MM.1S (cell line): ENCODE results near the gene CARS2.

Source experiments
- DNase-seq: peaks from one replicate; pipeline ENCODE4 v3.0.0-alpha.2; 2015
- H2AFZ ChIP-seq: fragments of 300-600 bp; sonication (generic); 2 replicates; pipeline ENCODE4 v1.6.0; 2016; ENCODE audit warnings: antibody characterized with exemption, low read length
- H3F3A ChIP-seq: fragments of 300-600 bp; sonication (generic); 2 replicates; pipeline ENCODE4 v1.6.1; 2016; ENCODE audit warnings: mild to moderate bottlenecking, antibody characterized with exemption, low read length, moderate library complexity, mixed read lengths; ENCODE audit not compliant: insufficient read depth
- H3K27ac ChIP-seq: fragments of 300-600 bp; sonication (generic); 2 replicates; pipeline ENCODE4 v1.5.1; 2016; ENCODE audit warnings: mild to moderate bottlenecking, low read length
- H3K27me3 ChIP-seq: fragments of 300-600 bp; sonication (generic); replicated peaks from 2 replicates; pipeline ENCODE4 v1.6.0; 2016; ENCODE audit warnings: low read length; ENCODE audit not compliant: insufficient read depth
- H3K36me3 ChIP-seq: fragments of 300-600 bp; sonication (generic); replicated peaks from 2 replicates; pipeline ENCODE4 v1.6.1; 2016; ENCODE audit warnings: mild to moderate bottlenecking, low read length, mixed read lengths; ENCODE audit not compliant: insufficient read depth
- H3K4me1 ChIP-seq: fragments of 300-600 bp; sonication (generic); 2 replicates; pipeline ENCODE4 v1.6.1; 2016; ENCODE audit warnings: low read length, mixed read lengths
- H3K4me2 ChIP-seq: fragments of 300-600 bp; sonication (generic); 2 replicates; pipeline ENCODE4 v1.6.0; 2016; ENCODE audit warnings: low read depth, low read length
- H3K4me3 ChIP-seq: fragments of 300-600 bp; sonication (generic); 2 replicates; pipeline ENCODE4 v1.5.1; 2016; ENCODE audit warnings: low read length, mixed read lengths
- H3K79me2 ChIP-seq: fragments of 300-600 bp; sonication (generic); 2 replicates; pipeline ENCODE4 v1.6.1; 2016; ENCODE audit warnings: mixed run types, low read length, mixed read lengths
- H3K9ac ChIP-seq: fragments of 300-600 bp; sonication (generic); 2 replicates; pipeline ENCODE4 v1.6.1; 2016; ENCODE audit warnings: low read length, mixed read lengths
- H3K9me2 ChIP-seq: fragments of 300-600 bp; sonication (generic); replicated peaks from 2 replicates; pipeline ENCODE4 v1.6.1; 2016; ENCODE audit warnings: mild to moderate bottlenecking, low read length, mixed read lengths; ENCODE audit not compliant: insufficient read depth
- H3K9me3 ChIP-seq: fragments of 300-600 bp; sonication (generic); replicated peaks from 2 replicates; pipeline ENCODE4 v1.6.1; 2016; ENCODE audit warnings: mild to moderate bottlenecking, low read length, mixed read lengths; ENCODE audit not compliant: insufficient read depth
- H4K20me1 ChIP-seq: fragments of 300-600 bp; sonication (generic); 2 replicates; pipeline ENCODE4 v1.6.1; 2016; ENCODE audit warnings: mild to moderate bottlenecking, low read length, moderate library complexity, mixed read lengths; ENCODE audit not compliant: insufficient read depth
- EZH2 ChIP-seq: fragments of 300-600 bp; sonication (generic); optimal IDR thresholded peaks from 2 replicates; pipeline ENCODE3; 2017; ENCODE audit warnings: low read depth, mild to moderate bottlenecking, antibody characterized with exemption, low read length, mixed read lengths
- EZH2phosphoT487 ChIP-seq: fragments of 300-600 bp; sonication (generic); IDR thresholded peaks from 2 replicates; pipeline ENCODE4 v1.6.1; 2018; ENCODE audit warnings: antibody characterized with exemption, low read length
- TF ChIP-seq, protein P1 (sequence below): fragments of 300-600 bp; sonication (generic); IDR thresholded peaks from 2 replicates; pipeline ENCODE4 v1.5.1; 2016; ENCODE audit warnings: antibody characterized with exemption, low read length, mixed read lengths

Gene CARS2

DNA sequence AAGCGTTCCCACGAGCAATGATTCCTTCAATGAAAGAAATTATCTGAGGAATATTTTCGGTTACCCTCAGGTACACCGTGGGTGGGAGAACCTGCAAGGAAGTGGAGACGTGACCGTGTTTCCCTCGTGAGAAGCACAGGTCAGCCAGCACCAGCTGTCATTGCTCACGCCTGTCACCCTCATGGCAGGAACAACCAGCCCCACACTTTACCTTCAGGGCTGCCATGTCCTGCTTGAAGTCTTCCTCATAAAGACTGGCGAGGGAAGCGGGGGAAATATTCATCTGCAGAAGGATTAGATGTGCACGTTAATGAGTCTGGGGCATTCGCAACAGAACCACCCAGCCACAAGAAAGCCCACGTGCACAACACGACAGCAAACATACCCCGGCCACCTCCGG lies 18.2 kb downstream of the CARS2 start:
- TF ChIP-seq EZH2 = no peak
- TF ChIP-seq, protein P1, sequence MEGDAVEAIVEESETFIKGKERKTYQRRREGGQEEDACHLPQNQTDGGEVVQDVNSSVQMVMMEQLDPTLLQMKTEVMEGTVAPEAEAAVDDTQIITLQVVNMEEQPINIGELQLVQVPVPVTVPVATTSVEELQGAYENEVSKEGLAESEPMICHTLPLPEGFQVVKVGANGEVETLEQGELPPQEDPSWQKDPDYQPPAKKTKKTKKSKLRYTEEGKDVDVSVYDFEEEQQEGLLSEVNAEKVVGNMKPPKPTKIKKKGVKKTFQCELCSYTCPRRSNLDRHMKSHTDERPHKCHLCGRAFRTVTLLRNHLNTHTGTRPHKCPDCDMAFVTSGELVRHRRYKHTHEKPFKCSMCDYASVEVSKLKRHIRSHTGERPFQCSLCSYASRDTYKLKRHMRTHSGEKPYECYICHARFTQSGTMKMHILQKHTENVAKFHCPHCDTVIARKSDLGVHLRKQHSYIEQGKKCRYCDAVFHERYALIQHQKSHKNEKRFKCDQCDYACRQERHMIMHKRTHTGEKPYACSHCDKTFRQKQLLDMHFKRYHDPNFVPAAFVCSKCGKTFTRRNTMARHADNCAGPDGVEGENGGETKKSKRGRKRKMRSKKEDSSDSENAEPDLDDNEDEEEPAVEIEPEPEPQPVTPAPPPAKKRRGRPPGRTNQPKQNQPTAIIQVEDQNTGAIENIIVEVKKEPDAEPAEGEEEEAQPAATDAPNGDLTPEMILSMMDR = no peak
- TF ChIP-seq EZH2phosphoT487 = no peak
- Histone ChIP-seq H3F3A (no peaks in the 10 kb centered on the region), H3K27me3 (no peaks in the 10 kb centered on the region), H3K9me3 (no peaks in the 10 kb centered on the region), H4K20me1 (no peaks in the 10 kb centered on the region), H3K27ac (no peak overlapping the region), H3K4me3 (no peak overlapping the region), H3K4me2 (no peak overlapping the region), H3K9ac (no peak overlapping the region), H3K4me1 (no peaks in the 10 kb centered on the region), H3K79me2 (no peaks in the 10 kb centered on the region), H2AFZ (no peak overlapping the region), H3K36me3 (no peaks in the 10 kb centered on the region), H3K9me2 (no peaks in the 10 kb centered on the region)
- DNase-seq = no peak

DNA sequence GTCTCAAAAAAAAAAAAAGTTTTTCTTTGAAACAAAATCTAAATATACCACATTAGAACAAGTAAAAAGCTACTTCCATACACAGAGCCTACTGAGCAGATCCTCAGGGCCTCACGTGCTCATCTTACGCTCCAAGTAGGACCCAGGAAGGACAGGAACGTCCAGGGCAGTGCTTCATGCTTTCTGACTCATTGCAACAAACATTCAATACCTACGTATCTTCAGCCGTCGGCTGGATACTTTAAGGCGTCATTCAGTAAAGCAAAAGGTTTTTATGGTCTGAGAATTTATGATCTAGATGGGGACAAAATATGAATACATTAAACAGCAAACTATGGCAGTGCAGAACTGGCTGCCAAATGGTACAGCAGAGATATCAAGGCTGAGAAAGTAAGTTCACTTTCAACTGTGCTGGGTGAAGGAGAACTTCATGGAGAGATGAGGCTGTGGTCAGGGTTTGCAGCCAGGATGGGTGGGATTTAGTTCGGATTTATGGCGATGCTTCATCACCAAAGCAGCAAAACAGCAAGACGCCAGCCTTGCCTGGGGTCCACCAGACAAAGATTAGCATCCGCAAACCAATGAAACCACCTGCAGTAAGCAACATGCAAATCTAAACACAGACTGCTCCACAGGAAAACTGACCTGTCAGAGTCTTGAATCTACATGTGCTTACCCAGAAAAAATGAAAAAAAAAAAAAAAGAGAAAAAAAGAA lies 20.5 kb downstream of the CARS2 start:
- no peak for TF ChIP-seq EZH2
- TF ChIP-seq EZH2phosphoT487 = no peak
- TF ChIP-seq, protein P1 = no peak

DNA sequence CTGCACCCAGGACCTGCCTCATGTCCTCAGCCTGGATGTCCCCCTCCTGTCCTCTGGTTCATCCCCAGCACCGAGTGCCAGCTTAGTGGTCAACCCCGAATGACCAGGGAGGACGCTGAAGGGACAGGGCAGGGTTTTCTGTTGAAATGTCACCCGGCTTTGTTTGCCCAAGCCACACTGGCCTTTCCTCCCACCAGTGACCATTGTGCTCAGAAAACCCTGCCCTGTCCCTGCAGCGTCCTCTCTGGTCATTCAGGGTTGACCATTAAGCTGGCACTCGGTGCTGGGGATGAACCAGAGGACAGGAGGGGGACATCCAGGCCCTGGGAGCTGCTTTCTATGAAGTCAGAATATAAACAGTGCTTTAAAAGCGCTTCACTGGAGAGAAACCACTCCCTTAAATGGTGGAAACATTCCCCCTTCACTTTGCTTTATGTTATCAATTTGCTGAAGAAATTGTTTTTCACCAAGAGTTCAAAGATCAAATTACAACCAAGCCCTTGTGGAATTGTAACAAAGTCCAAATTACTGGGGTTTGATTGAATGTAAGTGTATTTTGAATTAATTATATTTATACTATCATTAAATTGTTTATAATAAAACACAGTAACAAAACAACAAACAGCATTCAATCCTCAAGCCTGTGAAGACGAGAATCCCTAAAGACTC lies 21.4 kb downstream of the CARS2 start:
- H3F3A ChIP-seq = no peaks in the 10 kb centered on the region
- H2AFZ ChIP-seq = no peak overlapping the region
- H3K36me3 ChIP-seq = no peaks in the 10 kb centered on the region
- no peak overlapping the region for H3K4me2 ChIP-seq
- H3K9me2 ChIP-seq = no peaks in the 10 kb centered on the region
- no peaks in the 10 kb centered on the region for H3K27me3 ChIP-seq
- H3K27ac ChIP-seq = no peak overlapping the region
- no peaks in the 10 kb centered on the region for H3K79me2 ChIP-seq
- H3K4me3 ChIP-seq = no peak overlapping the region
- TF ChIP-seq, protein P1 = no peak
- TF ChIP-seq EZH2phosphoT487 (no peak), EZH2 (no peak)
- no peaks in the 10 kb centered on the region for H4K20me1 ChIP-seq
- no peaks in the 10 kb centered on the region for H3K4me1 ChIP-seq
- no peaks in the 10 kb centered on the region for H3K9me3 ChIP-seq
- DNase-seq = no peak
- H3K9ac ChIP-seq = no peak overlapping the region

More for the DNA sequence above, 20.5 kb downstream of the CARS2 start:
- Histone ChIP-seq H2AFZ (no peak overlapping the region), H3K4me2 (no peak overlapping the region), H3K9ac (no peak overlapping the region), H3K9me3 (no peaks in the 10 kb centered on the region), H3K79me2 (no peaks in the 10 kb centered on the region), H3K36me3 (no peaks in the 10 kb centered on the region), H3K4me1 (no peaks in the 10 kb centered on the region), H3K9me2 (no peaks in the 10 kb centered on the region), H3F3A (no peaks in the 10 kb centered on the region), H4K20me1 (no peaks in the 10 kb centered on the region), H3K4me3 (no peak overlapping the region), H3K27me3 (no peaks in the 10 kb centered on the region), H3K27ac (no peak overlapping the region)
- no peak for DNase-seq
